Activated naive CD4-positive, alpha-beta T cell treated with anti-CD3 and anti-CD28 coated beads, Interleukin-2, amount 10 ng/mL, durations not matched to agents 7 days and 5 days (primary cell): ENCODE measurements around the gene LIME1.
"Not testable (repeated sequence)": the region's sequence is repeated elsewhere in the genome, so short reads cannot be mapped to it uniquely, and the experiment has no call there.

Source experiments
- CTCF ChIA-PET: fragments of 350-600 bp; sonication (Branson Sonifier 250); formaldehyde crosslinking; loops from one replicate; lab custom pipeline; 2021; ENCODE audit warnings: antibody characterized with exemption; lab: Charles Lee
- DNase-seq: peaks from one replicate; pipeline ENCODE4 v3.0.0-alpha.2; 2020
- H3K27ac Mint-ChIP-seq: one replicate; pipeline ENCODE4 v1.8.0; 2021; ENCODE audit warnings: mild to moderate bottlenecking, moderate library complexity, mixed read lengths
- H3K27me3 Mint-ChIP-seq: one replicate; pipeline ENCODE4 v1.8.0; 2021; ENCODE audit warnings: mild to moderate bottlenecking, mixed read lengths
- H3K36me3 Mint-ChIP-seq: one replicate; pipeline ENCODE4 v1.8.0; 2021; ENCODE audit warnings: mixed read lengths
- H3K4me1 Mint-ChIP-seq: one replicate; pipeline ENCODE4 v1.8.0; 2021; ENCODE audit warnings: mixed read lengths
- H3K4me3 Mint-ChIP-seq: one replicate; pipeline ENCODE4 v1.8.0; 2021; ENCODE audit warnings: mild to moderate bottlenecking, moderate library complexity, mixed read lengths
- H3K9me3 Mint-ChIP-seq: one replicate; pipeline ENCODE4 v1.8.0; 2021; ENCODE audit warnings: mixed read lengths

LIME1 gene

DNA sequence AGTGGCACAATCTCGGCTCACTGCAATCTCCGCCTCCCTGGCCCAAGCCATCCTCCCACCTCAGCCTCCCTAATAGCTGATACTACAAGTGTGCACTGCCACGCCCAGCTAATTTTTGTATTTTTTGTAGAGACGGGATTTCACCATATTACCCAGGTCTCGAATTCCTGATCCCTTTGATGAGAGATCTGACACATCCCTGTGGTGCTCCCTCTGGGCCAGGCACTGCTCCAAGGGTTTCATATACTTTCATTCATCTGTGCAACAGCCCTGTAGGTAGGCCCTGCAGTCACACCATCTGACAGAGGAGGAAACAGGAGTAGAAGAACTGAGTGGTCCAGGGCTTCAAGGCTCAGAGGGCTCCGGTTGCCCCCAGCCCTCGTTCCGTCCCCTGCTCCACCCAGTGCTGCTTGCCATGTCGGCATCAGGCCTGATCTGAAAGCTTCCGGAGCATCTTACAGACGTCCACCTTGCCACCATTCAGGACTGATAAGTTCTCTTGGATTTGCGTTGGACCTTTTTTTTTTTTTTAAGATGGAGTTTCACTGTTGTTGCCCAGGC, 25.3 kb upstream of the LIME1 start:
- Mint-ChIP-seq H3K27ac (no peak overlapping the region), H3K36me3 (peaks cover 64% of the 10 kb centered on the region), H3K27me3 (no peaks in the 10 kb centered on the region), H3K4me1 (peaks cover 51% of the 10 kb centered on the region), H3K4me3 (peak overlapping the region; percentile 33), H3K9me3 (peaks cover 17% of the 10 kb centered on the region)
- no peak for DNase-seq
- CTCF ChIA-PET = interaction anchor here (0.9 kb wide), 1 partner anchor 25 kb away, joined by 3 read pairs; the partner anchor contains the start of gene LIME1

GRCh38 chr20:63712191-63712590, 24.3 kb upstream of the LIME1 start:
- Mint-ChIP-seq H3K4me3 (no peak overlapping the region), H3K9me3 (peaks cover 17% of the 10 kb centered on the region), H3K4me1 (peaks cover 44% of the 10 kb centered on the region), H3K27ac (peak overlapping the region; percentile 39), H3K36me3 (peaks cover 65% of the 10 kb centered on the region), H3K27me3 (no peaks in the 10 kb centered on the region)
- CTCF ChIA-PET = interaction anchor here (0.6 to 0.9 kb wide), 2 partner anchors 11 to 24 kb away, joined by 3 read pairs; partner anchors contain the start of gene LIME1
- DNase-seq = no peak

- Mint-ChIP-seq H3K9me3 (peaks cover 23% of the 10 kb centered on the region), H3K4me3 (no peak overlapping the region), H3K4me1 (peaks cover 31% of the 10 kb centered on the region), H3K27ac (no peak overlapping the region), H3K36me3 (peaks cover 77% of the 10 kb centered on the region), H3K27me3 (no peaks in the 10 kb centered on the region)
- DNase-seq = no peak
- CTCF ChIA-PET = interaction anchor here (1.2 kb wide), 1 partner anchor 22 kb away, joined by 3 read pairs; the partner anchor contains the start of gene LIME1
Measured at GRCh38 chr20:63714858-63715257, 21.6 kb upstream of the LIME1 start.

DNA sequence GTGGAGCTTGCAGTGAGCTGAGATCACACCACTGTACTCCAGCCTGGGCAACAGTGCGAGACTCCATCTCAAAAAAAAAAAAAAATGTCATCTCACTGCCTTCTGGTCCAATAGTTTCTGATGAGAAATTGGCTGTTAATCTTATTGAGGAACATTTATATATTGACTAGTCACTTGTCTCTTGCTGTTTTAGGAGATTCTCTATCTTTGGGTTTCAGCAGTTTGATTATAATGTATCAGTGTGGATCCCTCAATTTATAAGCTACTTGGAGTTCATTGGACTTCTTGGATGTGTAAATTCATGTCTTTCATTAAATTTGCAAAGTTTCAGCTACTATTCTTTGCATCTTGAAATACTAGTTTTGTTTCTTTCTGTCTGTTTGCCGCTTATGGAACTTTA, 17.5 kb upstream of the LIME1 start:
- no peak overlapping the region for H3K4me3 Mint-ChIP-seq
- CTCF ChIA-PET = interaction anchor here (1.6 kb wide), 1 partner anchor 10 kb away, joined by 4 read pairs; the partner anchor contains the start of genes ARFRP1 and ZGPAT
- H3K27ac Mint-ChIP-seq = peak overlapping the region; percentile 9

GRCh38 chr20:63722967-63723622, 13.4 kb upstream of the LIME1 start:
- not testable (repeated sequence) for DNase-seq, H3K27ac Mint-ChIP-seq, H3K27me3 Mint-ChIP-seq, H3K4me3 Mint-ChIP-seq
- H3K9me3 Mint-ChIP-seq = peaks cover 18% of the 10 kb centered on the region
- H3K4me1 Mint-ChIP-seq = peaks cover 33% of the 10 kb centered on the region
- peaks cover 61% of the 10 kb centered on the region for H3K36me3 Mint-ChIP-seq
- CTCF ChIA-PET = interaction anchor here (1.4 kb wide), 1 partner anchor 11 kb away, joined by 3 read pairs; no protein-coding TSS in a partner anchor

More for the DNA sequence above, 17.5 kb upstream of the LIME1 start:
- no peak for DNase-seq
- Mint-ChIP-seq H3K27me3 (no peaks in the 10 kb centered on the region), H3K4me1 (peaks cover 19% of the 10 kb centered on the region), H3K36me3 (peaks cover 68% of the 10 kb centered on the region), H3K9me3 (peaks cover 19% of the 10 kb centered on the region)

- H3K27ac Mint-ChIP-seq, H3K4me3 Mint-ChIP-seq, CTCF ChIA-PET, H3K27me3 Mint-ChIP-seq, H3K9me3 Mint-ChIP-seq: not testable (repeated sequence)
- Mint-ChIP-seq H3K36me3 (peaks cover 41% of the 10 kb centered on the region), H3K4me1 (peaks cover 42% of the 10 kb centered on the region)
- DNase-seq = peak; percentile 21
Measured at GRCh38 chr20:63730189-63730733, 6.2 kb upstream of the LIME1 start.

- CTCF ChIA-PET = no interaction called here
- DNase-seq = no peak
- H3K27ac Mint-ChIP-seq = no peak overlapping the region
- peaks cover 3% of the 10 kb centered on the region for H3K9me3 Mint-ChIP-seq
- H3K4me1 Mint-ChIP-seq = peaks cover 49% of the 10 kb centered on the region
- H3K4me3 Mint-ChIP-seq = no peak overlapping the region
- no peaks in the 10 kb centered on the region for H3K27me3 Mint-ChIP-seq
- H3K36me3 Mint-ChIP-seq = peaks cover 46% of the 10 kb centered on the region
Measured at GRCh38 chr20:63731410-63731809, 5.1 kb upstream of the LIME1 start.

DNA sequence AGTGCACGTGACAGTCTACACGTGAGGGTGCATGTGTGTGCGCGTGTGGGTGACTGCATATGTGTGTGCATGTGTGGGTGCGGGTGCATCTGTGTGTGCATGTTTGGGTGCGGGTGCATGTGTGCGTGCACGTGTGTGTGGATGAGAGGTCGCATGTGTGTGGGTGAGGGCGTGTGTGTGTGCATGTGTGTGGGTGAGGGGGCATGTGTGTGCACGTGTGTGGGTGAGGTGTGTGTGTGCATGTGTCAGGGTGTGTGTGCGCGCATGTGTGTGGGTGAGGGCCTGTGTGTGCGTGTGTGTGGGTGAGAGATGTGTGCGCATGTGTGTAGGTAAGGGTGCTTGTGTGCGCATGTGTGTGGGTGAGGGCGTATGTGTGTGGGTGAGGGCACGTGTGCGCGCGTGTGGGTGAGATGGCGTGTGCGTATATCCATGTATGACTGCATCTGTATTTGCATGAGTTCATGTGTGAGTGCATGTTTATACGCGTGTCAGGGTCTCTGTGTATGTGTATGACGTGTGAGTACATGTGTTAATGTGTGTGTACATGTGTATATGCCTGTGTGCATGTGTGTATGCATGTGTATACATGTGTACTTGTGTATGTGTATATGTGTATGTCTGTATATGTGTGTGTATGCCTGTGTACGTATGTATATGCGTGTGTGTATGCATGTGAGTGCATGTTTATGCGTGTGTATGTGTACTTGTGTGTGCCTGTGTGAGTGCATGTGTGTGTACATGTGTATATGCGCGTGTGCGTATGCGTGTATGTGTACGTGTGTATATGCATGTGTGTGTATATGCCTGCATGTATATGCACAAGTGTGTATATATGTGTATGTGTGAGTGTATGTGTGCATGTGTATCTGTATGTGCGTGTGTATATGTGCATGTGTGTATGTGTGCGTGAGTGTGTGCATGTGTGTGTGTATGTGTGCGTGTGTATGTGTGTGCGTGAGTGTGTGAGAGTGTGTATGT, 4.1 kb upstream of the LIME1 start:
- H3K9me3 Mint-ChIP-seq = no peaks in the 10 kb centered on the region
- H3K4me3 Mint-ChIP-seq = no peak overlapping the region
- H3K27me3 Mint-ChIP-seq = no peaks in the 10 kb centered on the region
- H3K4me1 Mint-ChIP-seq = peaks cover 41% of the 10 kb centered on the region
- no peak overlapping the region for H3K27ac Mint-ChIP-seq
- CTCF ChIA-PET = no interaction called here
- no peak for DNase-seq
- H3K36me3 Mint-ChIP-seq = peaks cover 49% of the 10 kb centered on the region

GRCh38 chr20:63733117-63733516, 3.3 kb upstream of the LIME1 start:
- H3K4me3 Mint-ChIP-seq = no peak overlapping the region
- no peaks in the 10 kb centered on the region for H3K9me3 Mint-ChIP-seq
- DNase-seq = no peak
- H3K27ac Mint-ChIP-seq = no peak overlapping the region
- H3K27me3 Mint-ChIP-seq = no peaks in the 10 kb centered on the region
- peaks cover 46% of the 10 kb centered on the region for H3K36me3 Mint-ChIP-seq
- peaks cover 34% of the 10 kb centered on the region for H3K4me1 Mint-ChIP-seq
- CTCF ChIA-PET = no interaction called here

DNA sequence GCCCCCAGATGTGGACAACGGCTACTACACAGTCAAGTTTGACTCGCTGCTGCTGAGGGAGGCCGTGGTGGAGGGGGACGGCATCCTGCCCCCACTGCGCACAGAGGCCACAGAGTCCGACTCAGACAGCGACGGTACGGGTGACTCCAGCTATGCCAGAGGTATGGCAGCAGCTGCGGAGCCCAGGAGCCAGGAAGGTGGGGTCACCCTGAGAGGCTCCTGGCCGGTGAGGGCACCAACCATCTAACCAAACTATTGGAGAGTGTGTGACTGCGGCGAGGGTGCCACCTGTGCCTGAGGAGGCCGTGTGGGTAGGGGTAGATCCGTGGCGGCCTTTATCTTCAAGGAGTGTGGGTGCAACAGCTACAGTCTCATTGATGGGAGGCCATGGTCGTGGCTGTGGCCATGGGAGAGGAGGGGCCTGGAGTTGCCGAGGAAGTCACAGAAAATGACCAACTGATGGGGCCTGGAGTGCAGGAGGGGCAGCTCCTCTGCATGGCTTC, 2.8 kb upstream of the LIME1 start:
- Mint-ChIP-seq H3K27ac (peak overlapping the region; percentile 17), H3K36me3 (peaks cover 41% of the 10 kb centered on the region)
- CTCF ChIA-PET = interaction anchor here (0.6 kb wide), 1 partner anchor 28 kb away, joined by 3 read pairs; no protein-coding TSS in a partner anchor

GRCh38 chr20:63734111-63734945, 2.1 kb upstream of the LIME1 start:
- peaks cover 39% of the 10 kb centered on the region for H3K36me3 Mint-ChIP-seq
- H3K27me3 Mint-ChIP-seq = no peaks in the 10 kb centered on the region
- no peak overlapping the region for H3K4me3 Mint-ChIP-seq
- CTCF ChIA-PET = interaction anchor here (0.6 kb wide), 1 partner anchor 27 kb away, joined by 3 read pairs; no protein-coding TSS in a partner anchor
- no peak overlapping the region for H3K27ac Mint-ChIP-seq
- no peaks in the 10 kb centered on the region for H3K9me3 Mint-ChIP-seq
- no peak for DNase-seq
- H3K4me1 Mint-ChIP-seq = peaks cover 27% of the 10 kb centered on the region

More for the DNA sequence above, 2.8 kb upstream of the LIME1 start:
- no peak overlapping the region for H3K4me3 Mint-ChIP-seq
- H3K27me3 Mint-ChIP-seq = no peaks in the 10 kb centered on the region
- DNase-seq = no peak
- no peaks in the 10 kb centered on the region for H3K9me3 Mint-ChIP-seq
- peaks cover 29% of the 10 kb centered on the region for H3K4me1 Mint-ChIP-seq

- CTCF ChIA-PET = interaction anchor here (1.4 kb wide), 1 partner anchor 24 kb away, joined by 3 read pairs; no protein-coding TSS in a partner anchor
- peak overlapping the region; percentile 89 for H3K4me3 Mint-ChIP-seq
- no peaks in the 10 kb centered on the region for H3K9me3 Mint-ChIP-seq
Measured at GRCh38 chr20:63734946-63735858, 1.3 kb upstream of the LIME1 start.

More at GRCh38 chr20:63734946-63735858, 1.3 kb upstream of the LIME1 start:
- Mint-ChIP-seq H3K27me3 (no peaks in the 10 kb centered on the region), H3K4me1 (peaks cover 27% of the 10 kb centered on the region), H3K27ac (peak overlapping the region; percentile 92), H3K36me3 (peaks cover 33% of the 10 kb centered on the region)
- DNase-seq = no peak
